GM18526 (cell line): ENCODE data around the gene SCYGR1.

Source experiments
- POLR2A ChIP-seq: IDR thresholded peaks from 3 replicates; pipeline ENCODE4 v1.6.1; 2011; ENCODE audit not compliant: insufficient read length; ENCODE audit errors: extremely low read depth

SCYGR1 gene

DNA sequence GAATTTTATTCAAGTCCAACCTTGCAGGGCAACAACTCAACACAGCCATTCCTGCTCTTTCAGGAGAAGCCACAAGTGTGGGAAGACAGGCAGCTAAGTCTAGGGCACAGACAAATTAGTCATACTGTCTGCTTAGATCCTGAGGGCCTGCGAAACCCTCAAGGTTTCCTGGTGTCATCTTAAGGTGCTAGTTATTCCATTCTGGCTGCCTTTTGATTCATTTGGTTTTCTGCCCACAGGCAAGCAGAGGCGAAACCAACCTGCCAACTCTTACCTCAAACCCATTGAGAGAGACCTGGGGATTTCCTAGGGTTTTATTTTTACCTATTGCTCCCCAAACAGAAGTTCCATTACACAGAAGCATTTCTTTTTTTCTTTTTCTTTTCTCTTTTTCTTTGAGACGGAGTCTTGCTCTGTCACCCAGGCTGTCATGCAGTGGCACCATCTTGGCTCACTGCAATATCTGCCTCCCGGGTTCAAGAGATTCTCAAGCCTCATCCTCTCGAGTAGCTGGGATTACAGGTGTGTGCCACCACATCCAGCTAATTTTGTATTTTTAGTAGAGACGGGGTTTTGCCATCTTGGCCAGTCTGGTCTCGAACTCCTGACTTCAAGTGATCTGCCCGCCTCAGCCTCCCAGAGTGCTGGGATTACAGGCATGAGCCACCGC lies 23.7 kb upstream of the SCYGR1 start:
- TF ChIP-seq POLR2A = no peak

GRCh38 chr2:227410191-227410590 lies 22.4 kb upstream of the SCYGR1 start:
- TF ChIP-seq POLR2A = no peak

DNA sequence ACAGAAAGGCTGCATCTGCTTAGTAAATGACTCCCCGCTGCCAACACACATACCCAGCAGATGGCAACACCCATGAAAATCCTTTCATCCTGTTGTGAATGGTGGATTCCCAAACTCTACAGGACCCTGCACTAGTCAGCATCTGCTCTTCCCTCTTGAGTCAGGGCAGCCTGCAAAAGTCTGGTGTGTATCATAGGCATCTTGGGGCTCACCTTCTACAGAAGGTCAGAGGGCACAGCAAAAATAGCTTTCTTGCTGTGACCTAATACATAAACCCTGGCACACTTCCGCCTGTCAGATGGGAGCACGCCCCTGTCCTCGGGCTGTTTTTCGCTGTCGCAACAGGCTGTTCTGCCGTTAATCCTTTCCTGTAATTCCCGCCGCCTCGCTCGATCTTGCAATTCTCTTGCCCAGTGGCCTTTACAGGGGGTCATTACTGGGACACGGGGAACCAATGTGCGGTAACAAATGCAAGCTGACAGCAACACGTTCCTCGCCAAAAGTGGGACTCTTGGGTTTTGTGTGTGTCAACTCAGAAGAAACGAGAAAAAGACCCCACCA lies 19.9 kb upstream of the SCYGR1 start:
- TF ChIP-seq POLR2A = no peak

DNA sequence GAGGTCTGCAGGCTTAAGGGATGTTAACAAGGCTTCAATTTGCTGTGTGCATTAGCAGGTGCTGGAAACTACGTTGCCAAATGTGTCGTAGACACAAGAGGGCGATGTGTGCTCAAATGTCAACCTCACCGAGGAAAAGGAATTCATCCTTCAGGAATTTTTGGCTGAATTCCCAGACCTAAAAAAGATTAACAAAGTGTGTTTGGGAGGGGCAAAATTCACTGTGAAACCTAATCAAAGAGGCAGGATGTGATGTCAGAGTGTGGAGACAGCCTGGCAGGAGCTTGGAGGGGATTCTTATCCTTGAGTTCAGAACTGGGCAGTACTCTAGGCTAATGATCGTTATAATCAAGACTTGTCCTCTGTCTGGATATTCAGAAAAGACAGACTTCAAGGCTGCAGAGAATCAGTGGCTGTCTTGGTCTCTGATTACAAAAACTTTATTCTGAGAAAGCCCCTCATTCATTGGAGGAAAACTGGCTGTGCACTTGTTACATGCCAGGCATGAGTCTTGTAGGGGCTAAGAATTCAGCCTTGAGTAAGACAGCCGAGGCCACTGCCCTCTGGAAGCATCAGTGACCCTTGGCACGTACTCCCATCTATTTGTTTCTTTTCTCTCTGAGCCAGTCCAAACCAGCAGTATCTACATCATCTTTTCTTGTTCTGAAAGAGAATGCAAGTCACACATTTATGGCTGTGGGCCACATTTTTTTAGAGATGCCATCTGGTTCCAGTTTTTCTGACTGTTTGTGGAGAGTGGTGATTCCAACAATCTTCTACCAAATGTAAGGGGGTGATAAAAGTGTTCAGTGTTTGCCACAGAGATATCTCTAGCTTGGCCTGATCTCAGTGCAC lies 18.7 kb upstream of the SCYGR1 start:
- no peak for TF ChIP-seq POLR2A

DNA sequence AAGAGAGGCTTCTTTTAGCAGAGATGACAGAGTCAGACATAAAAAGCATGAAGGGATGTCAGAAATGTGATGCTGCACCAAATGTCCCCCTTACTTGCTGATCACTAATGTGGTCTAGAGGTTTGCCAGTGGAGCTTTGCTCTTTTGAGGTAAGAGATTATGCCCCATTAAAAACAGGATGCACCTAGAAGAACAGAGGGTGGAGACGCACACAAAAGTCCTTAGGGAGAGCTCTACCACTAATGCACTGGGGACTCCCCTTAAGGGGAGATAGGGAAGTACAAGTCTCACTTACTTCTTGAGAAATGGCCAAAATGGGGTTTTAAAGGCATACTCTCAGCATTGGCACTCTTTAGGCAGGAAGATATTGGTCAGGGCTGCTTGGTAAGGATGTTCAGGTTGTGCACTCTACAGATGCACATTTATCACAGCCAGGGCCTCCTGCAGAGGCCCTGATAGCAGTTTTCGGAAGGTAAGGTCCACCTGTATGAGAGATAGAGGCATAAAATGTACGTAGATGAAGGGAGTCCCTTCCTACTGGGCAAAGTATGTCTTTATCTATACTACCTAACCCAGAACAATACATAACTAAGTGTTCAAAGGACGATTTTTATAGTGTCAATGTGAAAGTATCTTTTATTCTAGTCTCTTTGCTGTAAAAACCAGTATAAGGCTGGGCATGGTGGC lies 17.0 kb upstream of the SCYGR1 start:
- no peak for TF ChIP-seq POLR2A

DNA sequence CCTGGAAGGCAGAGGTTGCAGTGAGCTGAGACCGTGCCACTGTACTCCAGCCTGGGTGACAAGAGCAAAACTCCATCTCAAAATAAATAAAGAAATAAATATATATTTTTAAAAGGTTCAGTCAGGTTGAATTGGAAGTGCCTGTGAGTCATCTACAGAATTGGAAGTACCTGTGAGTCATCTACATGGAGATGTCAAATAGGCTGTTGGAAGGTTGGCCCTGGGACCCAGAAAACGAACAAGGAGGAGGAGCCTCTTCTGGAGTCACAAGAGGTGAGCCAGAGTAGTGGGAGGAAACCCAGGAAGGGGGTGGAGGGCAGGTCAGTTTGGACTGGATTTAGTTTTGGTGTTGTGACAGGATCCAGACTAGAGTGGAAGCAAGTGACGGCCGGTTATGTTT lies 15.2 kb upstream of the SCYGR1 start:
- TF ChIP-seq POLR2A = no peak

DNA sequence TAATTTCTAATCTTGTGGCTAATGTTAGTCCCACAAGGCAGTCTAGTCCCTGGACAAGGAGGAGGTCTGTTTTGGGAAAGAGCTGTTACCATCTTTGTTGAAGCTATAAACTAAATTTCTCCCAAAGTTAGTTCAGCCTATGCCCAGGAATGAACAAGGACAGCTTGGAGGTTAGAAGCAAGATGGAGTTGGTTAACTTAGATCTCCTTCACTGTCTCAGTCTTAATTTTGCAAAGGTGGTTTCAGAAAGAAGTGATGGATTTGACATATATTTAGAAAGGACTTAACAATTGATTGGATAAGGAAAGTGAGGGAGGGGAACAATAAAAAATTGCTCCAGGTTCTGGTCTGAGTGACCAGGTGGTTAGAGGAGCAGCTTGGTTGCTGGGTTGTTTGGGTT lies 14.6 kb upstream of the SCYGR1 start:
- TF ChIP-seq POLR2A = no peak

GRCh38 chr2:227401550-227401949 lies 13.8 kb upstream of the SCYGR1 start:
- no peak for TF ChIP-seq POLR2A

- TF ChIP-seq POLR2A = no peak
Measured at GRCh38 chr2:227398684-227399670, 11.2 kb upstream of the SCYGR1 start.

DNA sequence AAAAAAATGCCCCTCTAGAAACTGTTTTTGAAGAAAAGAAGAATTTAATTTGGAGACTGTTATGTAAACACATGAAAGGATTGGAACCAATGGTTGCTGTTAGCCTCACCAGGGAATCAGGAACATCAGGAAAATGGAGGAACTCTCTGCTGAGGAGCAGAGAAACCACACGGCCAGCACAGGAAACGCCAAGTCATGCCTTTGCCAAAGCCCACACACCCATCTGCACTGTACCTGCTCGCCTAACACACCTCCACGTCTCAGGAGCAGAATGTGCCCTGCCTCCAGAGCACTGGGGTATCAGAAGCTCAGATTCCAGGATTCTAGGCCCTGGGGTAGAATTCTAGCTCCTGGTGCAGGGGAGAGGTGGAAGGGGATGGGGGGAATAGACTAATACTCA lies 9.8 kb upstream of the SCYGR1 start:
- TF ChIP-seq POLR2A = no peak

DNA sequence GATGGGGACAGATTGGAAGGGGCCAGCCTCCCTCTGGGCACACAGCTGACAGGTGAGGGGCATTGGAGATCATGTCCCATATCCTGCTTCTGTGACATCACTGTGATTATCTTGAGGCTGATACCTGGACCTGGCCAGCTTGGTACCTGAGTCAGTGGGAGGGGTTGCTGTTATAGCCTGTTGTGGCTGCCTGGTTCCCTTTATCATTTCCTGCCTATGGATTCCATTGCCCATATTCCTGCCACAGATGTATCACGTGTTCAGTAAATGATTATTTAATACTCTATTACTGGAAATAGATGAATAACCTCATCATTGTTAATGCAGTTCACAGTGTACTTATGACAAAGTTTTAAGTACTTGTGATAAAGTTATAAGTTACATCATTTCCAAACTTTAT lies 7.8 kb upstream of the SCYGR1 start:
- no peak for TF ChIP-seq POLR2A

DNA sequence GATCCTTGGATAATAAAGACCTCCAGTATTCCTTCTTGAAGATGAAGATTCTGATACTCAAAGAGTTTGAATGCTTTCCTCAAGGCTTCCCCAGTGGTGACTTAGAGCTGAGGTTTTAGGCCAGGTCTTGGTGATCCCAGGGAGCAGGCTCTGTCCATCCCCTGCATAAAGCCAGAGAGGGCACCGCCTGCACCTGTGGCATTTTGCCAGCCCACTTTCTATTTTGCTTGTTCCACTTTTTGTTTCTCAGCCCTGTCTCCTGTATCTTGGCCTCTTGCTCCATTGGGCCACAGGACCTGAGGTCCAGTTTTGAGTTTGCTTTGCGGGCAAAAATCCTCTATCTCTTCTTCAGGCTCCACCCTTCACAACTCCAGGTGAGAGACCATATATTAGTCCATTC lies 6.7 kb upstream of the SCYGR1 start:
- no peak for TF ChIP-seq POLR2A

DNA sequence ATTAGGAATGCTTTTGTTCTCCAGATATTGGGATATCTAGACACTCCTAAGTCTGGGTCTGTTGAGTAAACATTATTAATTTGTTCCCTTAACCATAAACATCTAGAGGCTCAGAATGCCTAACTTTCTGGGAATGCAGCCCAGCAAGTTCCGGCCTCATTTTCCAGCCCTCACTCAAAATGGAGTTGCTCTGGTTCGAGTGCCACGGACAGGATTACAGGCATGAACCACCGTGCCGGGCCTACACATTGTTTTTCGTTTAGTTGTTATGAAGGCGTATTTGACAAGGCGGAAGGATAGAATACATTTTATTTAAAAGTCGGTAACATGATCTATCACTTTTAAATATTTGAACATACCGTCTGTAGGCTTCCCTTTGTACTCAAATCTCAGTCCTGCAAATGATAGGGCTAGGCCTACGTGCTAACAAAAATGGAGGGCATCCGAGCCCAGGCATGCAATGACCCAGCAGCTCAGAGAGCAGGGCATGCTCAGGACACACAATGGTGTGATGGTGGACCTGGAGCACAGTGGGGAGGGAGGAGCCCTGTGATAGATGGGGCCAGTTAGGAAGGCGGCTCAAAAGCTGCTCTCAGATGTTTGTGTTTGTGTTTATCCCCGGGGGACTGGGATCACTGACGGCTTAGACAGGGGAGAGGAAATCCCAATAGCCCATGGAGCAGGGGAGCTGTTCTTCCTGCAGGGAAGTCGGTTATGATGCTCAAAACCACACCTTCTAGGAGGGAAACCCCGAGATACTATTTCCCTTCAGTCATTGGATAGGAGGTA lies 2.9 kb upstream of the SCYGR1 start:
- TF ChIP-seq POLR2A = no peak

GRCh38 chr2:227389661-227390060 lies 1.9 kb upstream of the SCYGR1 start:
- TF ChIP-seq POLR2A = no peak
